Fibroblast of peridontal ligament (primary cell): Measurements from ENCODE around the gene MMRN1.

ENCODE experiments used
- DNase-seq: peaks from one replicate; pipeline ENCODE4 v3.0.0-alpha.2; 2010; ENCODE audit errors: extremely low read depth

MMRN1 gene

DNA sequence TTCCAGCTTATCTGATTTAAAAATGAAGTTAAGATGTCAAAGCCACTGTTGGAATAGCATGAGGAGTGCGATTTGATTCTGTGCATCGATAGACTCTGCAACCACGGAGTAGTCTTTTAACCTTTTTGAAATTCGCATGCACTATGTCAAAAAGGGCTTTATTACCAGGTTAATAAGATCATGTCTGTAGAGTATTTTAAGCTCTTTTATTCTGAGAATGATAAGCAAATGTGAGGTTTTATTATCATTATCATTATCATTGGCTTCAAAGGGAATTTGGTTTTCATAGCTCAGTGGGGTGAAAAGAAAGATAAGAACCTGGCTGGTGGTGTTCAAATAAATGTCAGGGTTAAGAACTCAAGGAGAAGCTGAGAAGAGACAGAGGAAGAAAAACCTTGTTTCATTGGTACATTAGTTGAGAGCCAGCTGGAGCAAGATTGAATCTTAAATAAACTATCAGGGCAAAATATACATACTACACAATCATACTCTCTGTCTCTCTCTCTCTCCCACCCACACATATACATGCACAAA is 102.6 kb downstream of the MMRN1 start:
- DNase-seq: no peak

DNA sequence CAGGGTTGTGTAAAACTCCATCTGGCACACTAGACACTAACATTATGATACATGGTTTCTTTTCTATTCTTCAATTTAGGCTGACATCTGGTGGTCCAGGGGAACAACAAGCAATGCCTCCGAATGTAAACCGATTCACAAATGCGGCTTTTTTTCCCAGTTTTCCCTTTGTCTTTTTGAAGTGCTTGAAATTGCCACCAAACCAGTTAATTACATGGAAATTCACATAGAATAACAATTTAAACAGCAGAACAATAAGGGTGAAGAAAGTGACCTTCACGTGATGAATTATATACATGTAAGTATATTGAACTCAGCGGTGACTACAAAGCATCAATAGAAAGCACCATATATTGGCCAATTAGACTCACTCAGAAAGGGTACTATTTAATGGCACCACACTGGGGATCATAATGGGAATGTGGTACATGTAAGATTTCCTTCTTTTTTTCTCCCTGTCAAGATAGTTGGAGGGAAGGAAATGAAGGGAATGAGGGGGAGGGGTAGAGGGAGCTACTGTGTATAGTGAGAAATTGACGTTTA is 103.9 kb downstream of the MMRN1 start:
- DNase-seq: no peak

DNA sequence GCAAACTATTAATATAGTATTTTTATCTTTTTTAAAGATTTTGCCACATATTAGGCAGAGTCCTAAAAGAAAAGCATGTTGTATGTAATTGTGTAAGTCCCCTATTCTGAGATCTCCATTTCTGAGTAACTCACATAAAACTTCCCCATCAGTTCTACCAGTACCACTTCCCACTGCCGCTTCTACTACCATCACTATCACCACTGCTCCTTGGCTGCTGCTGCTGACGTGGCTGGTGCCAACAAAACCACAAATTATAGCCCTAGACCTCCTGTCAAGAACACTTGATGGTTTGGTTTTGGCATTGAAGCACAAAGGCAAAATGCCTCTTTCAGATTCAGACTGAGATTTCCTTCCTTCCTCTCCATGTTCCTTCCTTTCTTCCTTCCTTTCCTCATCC is 106.4 kb downstream of the MMRN1 start:
- DNase-seq: no peak

DNA sequence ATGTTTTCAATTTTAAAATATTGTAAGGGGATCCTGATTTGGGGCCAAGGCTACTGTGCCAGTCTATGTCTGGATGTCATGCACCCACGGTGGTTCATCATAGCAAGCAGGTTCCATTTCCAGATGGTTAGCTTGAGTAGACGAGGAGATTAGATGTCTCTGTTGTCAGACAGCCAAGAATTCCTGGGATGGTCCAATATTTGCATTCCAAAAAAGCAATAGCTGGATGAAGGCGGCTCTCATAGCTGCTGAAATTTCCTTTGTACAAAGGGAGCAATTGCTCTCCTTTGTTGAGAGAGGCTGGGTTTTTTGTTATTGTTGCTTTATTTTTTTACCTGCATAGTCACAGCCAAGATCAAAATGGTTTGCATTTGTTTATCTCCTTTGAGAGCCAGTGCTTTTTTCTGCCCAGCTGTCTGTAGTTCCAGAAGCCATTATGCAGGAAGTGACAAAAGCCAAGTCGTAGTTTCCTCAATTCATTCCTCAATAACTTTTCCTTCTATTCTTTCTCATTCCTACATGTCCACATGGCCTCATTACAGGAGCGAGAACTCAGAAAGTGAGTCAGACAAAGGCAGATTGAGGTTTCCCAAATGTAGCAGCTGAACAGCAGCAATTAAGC is 107.9 kb downstream of the MMRN1 start:
- no peak for DNase-seq
